A375 (cell line): Measurements from ENCODE around the gene TPT1. TPM values are rescaled to one million over a fixed set of nuclear protein-coding genes. Genes with fewer than 3 reads are reported as not detected.

Experiments
- small RNA-seq: library from RNA; depleted of rRNA; stranded (forward); fragments of <200 nt; gene quantifications from one replicate; pipeline ENCODE3, GENCODE V24; 2014
- total RNA-seq: library from RNA; depleted of rRNA; stranded (reverse); fragments of >200 nt; shearing (Covaris generic); gene quantifications from 2 replicates; pipeline ENCODE4 v1.2.3, GENCODE V29; 2014; rRNA removed

TPT1 gene
- total RNA-seq: 1,635 and 1,777 TPM in 2 replicates

GRCh38 chr13:45341034-45341798 lies at the start of gene TPT1:
Gene TPT1 (minus strand): TSS chr13:45341183. CDS start chr13:45341069, 114 bp downstream.

Small RNAs within 50 kb of the gene (small RNA-seq; reads per million reads assigned to genes)
- gene SNORA31: 8.1 reads per million, percentile 87 among the genes with 10 or more reads in this experiment

Other genes starting within 250 kb of the TPT1 start
- gene GTF2F2, start 220.7 kb downstream of the TPT1 start, total RNA-seq: 30.9 and 37.5 TPM in 2 replicates
- gene KCTD4, start 140.1 kb downstream of the TPT1 start, total RNA-seq: not detected in 2 replicates
- gene SLC25A30, start 77.2 kb upstream of the TPT1 start, total RNA-seq: 4.1 and 4.7 TPM in 2 replicates
- gene COG3, start 123.8 kb upstream of the TPT1 start, total RNA-seq: 52.4 and 65.5 TPM in 2 replicates